ENCODE data around the gene C1orf159.

C1orf159 gene

DNA sequence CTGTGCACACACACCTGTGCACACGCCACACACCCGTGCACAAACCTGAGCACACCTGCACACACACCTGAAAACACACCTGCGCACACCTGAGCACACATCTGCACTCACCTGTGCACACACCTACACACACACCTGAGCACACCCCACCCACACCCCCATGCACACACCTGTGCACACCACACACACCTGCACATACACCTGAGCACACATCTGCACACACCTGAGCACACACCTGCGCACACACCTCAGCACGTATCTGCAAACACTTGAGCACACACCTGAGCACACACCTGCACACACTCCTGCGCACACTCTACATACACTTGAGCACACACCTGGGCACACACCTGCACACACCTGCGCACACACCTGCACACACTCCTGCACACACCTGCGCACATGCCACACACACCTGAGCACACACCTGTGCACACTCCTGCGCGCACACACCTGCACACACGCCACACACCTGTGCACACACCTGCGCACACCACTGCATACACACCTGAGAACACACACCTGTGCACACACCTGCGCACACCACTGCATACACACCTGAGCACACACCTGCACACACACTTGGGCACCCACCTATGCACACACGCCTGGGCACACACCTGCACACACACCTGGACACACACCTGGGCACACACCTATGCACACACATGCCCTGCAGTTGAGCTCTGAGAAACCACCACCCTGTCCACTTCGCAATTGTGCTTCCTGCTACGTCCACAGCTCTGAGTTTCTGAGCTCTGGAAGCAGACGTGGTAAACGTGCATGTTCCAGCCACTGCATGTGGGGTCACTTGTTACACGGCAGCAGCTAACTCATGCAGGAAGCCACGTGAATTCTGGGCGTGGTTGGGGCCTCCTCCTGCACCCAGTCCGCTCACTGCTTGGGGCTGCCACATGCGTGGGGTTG is 8.0 kb upstream of the C1orf159 start:
- ChIA-PET CTCF (interaction anchor here (1.0 to 5.3 kb wide), 11 partner anchors 10 to 169 kb away, joined by 3 to 87 read pairs (median 4); no protein-coding TSS in a partner anchor), POLR2A (no interaction called here)
- TF ChIP-seq, protein P1, sequence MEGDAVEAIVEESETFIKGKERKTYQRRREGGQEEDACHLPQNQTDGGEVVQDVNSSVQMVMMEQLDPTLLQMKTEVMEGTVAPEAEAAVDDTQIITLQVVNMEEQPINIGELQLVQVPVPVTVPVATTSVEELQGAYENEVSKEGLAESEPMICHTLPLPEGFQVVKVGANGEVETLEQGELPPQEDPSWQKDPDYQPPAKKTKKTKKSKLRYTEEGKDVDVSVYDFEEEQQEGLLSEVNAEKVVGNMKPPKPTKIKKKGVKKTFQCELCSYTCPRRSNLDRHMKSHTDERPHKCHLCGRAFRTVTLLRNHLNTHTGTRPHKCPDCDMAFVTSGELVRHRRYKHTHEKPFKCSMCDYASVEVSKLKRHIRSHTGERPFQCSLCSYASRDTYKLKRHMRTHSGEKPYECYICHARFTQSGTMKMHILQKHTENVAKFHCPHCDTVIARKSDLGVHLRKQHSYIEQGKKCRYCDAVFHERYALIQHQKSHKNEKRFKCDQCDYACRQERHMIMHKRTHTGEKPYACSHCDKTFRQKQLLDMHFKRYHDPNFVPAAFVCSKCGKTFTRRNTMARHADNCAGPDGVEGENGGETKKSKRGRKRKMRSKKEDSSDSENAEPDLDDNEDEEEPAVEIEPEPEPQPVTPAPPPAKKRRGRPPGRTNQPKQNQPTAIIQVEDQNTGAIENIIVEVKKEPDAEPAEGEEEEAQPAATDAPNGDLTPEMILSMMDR (IDR thresholded peaks at IDR 0.05; ENCODE audit: control extremely low read depth, extremely low read depth, low read depth, missing control alignments): no peak
- DNase-seq (ENCODE audit: extremely low spot score): no peak

DNA sequence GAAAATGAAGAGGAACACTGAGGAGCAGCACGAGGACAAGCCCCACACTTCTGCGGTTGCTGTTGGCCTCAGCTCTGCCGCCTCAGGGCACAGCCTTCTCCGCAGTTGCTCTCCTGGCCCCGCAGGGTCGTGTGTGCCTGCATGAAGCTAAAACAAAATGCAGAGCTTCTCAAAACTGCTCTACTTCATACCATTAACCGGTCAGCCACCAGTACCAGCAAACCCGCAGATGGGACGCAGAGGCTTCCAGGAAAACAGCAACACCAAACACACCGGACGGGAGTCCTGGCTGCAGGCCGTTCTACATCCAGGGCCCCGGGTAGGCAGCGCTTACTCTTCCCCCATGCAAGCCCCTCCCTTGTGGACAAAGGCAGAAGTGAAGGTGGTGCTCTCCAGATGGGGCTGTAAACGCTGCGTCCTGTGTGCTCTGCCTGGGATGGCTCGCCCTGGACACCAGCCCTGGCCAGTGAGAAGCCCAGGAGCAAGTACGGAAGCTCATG is 7.1 kb upstream of the C1orf159 start:
- TF ChIP-seq, protein P1 (IDR thresholded peaks at IDR 0.05; ENCODE audit: control extremely low read depth, extremely low read depth, low read depth, missing control alignments): no peak
- ChIA-PET CTCF (interaction anchor here (0.6 to 5.3 kb wide), 51 partner anchors 8 to 249 kb away, joined by 3 to 87 read pairs (median 4); partner anchors contain the start of genes B3GALT6, C1QTNF12, ISG15 and PERM1), POLR2A (no interaction called here)
- no peak for DNase-seq (ENCODE audit: extremely low spot score)

GRCh38 chr1:1122078-1122811 is 6.4 kb upstream of the C1orf159 start:
- POLR2A ChIA-PET: no interaction called here
- TF ChIP-seq, protein P1 (IDR thresholded peaks at IDR 0.05; ENCODE audit: control extremely low read depth, extremely low read depth, low read depth, missing control alignments): peak; percentile 94
- DNase-seq (ENCODE audit: extremely low spot score): peak; percentile 91
- CTCF ChIA-PET: interaction anchor here (0.6 to 5.3 kb wide), 59 partner anchors 8 to 250 kb away, joined by 3 to 87 read pairs (median 4); partner anchors contain the start of genes B3GALT6, C1QTNF12, ISG15 and PERM1

- DNase-seq (ENCODE audit: extremely low spot score): no peak
- POLR2A ChIA-PET: no interaction called here
- CTCF ChIA-PET: interaction anchor here (0.7 to 5.3 kb wide), 34 partner anchors 9 to 250 kb away, joined by 3 to 87 read pairs (median 5); partner anchors contain the start of genes B3GALT6, ISG15, PERM1 and SDF4
- TF ChIP-seq, protein P1 (IDR thresholded peaks at IDR 0.05; ENCODE audit: control extremely low read depth, extremely low read depth, low read depth, missing control alignments): no peak
These were observed 5.8 kb upstream of the C1orf159 start for GRCh38 chr1:1121611-1122077.

DNA sequence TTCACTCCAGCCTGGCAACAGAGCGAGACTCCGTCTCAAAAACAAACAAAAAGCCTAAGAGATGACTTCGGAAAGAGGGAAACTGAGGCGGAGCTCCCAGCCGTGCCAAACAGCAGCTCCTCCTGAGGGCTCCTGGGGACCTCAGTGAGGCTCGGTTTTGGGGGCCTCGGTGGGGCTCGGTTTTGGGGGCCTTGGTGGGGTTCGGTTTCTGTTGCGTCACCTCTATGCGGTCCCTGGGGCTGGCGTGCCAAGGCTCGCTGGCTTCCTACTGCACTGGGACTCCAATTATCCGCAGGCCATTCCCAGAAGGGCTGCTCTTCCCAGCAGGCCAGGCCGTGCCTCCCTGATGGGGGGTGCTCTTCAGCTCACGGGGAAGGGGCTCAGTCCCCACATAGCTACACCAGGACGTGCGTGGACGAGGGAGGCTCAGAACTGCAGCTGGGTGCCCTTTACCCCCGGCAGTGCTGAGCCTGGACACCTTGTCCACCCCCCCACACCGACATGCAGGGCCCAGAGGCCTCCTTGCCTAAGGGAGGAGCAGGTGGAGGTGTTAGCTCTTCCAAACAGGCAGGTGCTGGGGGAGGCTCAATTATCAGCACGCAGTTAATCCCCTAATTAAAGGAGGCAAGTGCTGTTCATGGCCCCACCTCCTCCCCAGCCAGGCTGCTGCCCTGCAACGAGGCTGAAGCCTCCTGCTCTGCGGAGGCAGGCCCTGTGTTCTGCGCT is 5.1 kb upstream of the C1orf159 start:
- TF ChIP-seq, protein P1 (IDR thresholded peaks at IDR 0.05; ENCODE audit: control extremely low read depth, extremely low read depth, low read depth, missing control alignments): no peak
- no peak for DNase-seq (ENCODE audit: extremely low spot score)
- CTCF ChIA-PET: interaction anchor here (0.8 to 5.3 kb wide), 21 partner anchors 9 to 184 kb away, joined by 3 to 87 read pairs (median 10); partner anchors contain the start of gene TTLL10
- POLR2A ChIA-PET: no interaction called here
